GM19324 (cell line): ENCODE results near the gene FLII.
"Not testable (repeated sequence)": the region's sequence is repeated elsewhere in the genome, so short reads cannot be mapped to it uniquely, and the experiment has no call there.

Source experiments
- ATAC-seq: cut with Tn5 transposase; IDR thresholded peaks from one replicate; pipeline ENCODE4 v1.9.1; 2021; ENCODE audit warnings: mild to moderate bottlenecking, moderate library complexity; ENCODE audit not compliant: unreplicated experiment, low FRiP score

The FLII gene

DNA sequence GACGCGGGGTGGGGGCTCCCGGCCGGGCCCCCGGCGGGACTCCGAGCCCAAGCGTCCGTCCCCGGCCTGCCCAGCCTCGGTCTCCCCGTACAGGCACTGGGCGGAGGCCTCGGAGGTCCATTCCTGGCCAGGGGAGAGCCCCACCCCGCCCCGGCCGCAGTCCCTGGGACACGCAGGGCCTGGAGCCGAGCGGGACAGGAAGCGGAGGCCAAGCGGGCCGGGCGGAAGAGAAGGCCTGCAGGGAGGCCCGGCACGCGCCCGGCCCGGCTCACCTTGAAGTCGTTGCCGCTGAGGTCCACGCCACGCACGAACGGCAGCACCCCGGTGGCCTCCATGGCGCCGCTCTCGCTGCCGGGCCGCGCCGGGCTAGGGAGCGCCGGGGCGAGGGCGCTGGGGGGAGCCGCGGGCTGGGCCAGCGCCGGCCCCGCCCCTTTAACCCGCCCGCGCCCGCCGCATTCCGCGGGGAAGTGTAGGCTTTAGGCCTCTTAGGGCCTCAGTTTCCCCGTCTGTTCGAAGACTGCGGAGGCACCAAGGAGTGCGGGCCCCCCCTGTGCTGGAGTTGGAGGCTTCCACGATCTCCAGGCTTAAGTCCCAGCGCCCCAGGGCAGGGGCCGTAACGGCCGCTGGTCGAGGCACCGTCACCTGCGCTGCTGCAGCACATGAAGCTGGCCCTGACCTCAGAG is at the start of gene FLII:
TSS of gene FLII (minus strand) at position 383 of the 683 bp plus-strand sequence. CDS start at position 335, 48 bp downstream.
- peak; percentile 34 for ATAC-seq

DNA sequence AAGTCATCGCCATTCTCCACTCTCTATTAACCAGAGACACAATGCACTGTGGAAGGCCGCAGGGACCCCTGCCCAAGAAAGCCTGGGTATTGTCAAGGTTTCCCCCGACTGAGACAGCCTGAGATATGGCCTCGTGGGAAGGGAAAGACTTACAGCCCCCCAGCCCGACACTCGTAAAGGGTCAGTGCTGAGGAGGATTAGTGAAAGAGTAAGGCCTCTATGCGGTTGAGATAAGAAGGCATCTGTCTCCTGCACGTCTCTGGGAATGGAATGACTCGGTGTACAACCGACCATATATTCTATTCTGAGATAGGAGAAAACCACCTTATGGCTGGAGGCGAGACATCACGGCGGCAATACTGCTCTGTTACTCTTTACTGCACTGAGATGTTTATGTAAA is 44.7 kb upstream of the FLII start:
- ATAC-seq: not testable (repeated sequence)

DNA sequence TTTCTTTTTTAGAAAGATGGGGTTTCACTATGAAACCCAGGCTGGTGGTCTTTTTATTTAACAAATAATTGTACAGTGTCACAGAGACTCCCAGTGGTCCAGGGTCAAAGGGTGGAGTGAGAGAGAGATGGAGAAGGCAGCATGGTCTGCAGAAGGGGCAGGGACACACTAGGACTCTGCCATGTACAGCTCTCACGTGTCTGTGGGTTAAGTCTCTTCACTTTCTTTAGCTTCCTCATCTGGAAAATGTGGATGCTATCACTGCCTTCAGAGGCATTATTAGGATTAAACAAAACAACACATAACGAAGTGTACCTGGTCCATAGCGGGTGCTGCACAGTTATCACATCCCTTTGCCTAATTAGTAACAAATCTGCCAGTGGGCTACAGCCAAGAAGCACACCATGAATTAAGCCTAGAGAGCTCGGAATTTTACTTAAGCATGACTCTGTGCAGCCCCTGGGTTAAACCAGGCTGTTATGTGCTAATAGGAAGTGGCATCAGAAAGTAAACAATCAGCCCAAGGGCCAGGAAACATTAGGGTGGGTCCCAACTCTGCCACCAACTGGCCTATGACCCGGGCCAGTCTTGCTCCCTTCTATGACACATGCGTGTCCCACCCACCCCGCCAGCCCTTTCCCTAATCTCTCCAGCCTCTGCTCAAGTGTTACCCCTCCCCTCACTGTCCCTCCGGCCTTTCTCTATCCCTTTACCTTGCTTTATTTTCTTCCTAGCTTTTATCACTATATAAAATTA is 42.4 kb upstream of the FLII start:
- no peak for ATAC-seq

DNA sequence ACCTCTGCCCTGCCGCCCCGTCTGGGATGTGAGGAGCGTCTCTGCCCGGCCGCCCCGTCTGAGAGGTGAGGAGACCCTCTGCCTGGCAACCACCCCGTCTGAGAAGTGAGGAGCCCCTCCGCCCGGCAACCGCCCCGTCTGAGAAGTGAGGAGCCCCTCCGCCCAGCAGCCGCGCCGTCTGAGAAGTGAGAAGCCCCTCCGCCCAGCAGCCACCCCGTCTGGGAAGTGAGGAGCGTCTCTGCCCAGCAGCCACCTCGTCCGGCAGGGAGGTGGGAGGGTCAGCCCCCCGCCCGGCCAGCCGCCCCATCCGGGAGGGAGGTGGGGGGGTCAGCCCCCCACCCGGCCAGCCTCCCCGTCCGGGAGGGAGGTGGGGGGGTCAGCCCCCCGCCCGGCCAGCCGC is 39.5 kb upstream of the FLII start:
- not testable (repeated sequence) for ATAC-seq

DNA sequence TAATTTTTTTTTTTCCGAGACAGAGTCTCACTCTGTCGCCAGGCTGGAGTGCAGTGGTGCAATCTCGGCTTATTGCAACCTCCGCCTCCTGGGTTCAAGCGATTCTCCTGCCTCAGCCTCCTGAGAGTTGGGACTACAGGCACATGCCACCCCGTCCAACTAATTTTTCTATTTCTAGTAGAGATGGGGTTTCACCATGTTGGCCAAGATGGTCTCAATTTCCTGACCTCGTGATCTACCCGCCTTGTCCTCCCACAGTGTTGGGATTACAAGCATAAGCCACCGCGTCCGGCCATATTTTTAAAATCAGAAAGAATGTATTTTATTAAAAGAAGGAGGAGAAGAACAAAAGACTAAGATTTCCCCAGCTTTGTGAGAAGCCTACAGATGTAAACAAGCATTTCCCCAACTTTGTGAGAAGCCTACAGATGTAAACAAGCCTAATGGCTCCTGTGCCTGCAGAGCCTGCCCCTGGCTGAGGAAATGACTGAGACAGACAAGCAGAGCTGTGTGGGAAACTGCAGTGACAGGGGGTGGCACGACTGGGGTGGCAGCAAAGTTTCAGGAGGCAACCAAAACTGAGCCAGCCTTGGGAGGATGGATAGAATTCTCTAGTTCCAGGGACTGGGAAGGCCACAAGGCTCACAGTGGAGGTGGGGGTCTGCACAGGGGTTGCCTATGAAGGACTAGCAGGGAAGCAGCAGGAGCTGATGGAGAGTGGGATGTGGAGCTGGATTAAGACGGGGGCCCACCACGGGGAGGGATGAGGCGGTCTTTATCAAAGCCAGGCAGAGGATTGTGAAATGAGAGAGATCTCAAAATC is 33.4 kb upstream of the FLII start:
- no peak for ATAC-seq

DNA sequence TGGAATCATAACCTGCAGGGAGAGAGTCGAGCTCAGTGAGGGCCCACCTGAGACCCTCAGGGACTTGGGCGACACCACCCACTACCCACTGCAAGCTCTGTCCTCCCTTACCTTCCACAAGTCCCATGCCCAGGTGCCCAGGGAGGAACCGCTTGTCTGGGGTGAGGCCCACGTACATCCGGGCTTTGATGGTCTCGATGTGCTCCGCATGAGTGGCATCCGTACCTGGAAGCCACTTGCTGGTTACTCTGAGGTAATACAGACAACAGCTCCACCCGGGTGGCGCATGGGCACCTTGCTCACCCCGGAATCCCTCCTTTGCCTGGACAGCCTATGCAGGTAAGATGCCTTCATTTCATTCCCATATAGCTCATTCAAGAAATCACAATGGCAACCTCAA is 26.8 kb upstream of the FLII start:
- no peak for ATAC-seq

DNA sequence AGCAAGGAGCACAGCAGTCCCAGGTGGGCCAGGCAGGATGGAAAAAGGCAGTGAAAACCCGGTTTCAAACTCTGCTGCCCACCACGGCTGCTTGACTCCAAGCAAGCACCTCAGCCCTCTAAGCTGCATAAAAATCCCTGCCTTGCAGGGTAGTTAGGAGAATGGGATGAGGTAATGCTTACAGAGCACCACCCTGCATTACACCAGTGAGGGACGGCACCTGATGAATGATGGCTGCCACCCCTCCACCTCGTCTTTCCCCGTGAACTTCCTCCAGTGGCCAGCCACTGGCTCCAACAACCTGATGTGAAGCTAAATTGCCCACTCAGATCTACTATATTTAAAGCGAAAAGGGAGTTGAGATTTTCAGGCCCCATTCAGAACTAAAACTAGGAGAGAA is 23.2 kb upstream of the FLII start:
- no peak for ATAC-seq

DNA sequence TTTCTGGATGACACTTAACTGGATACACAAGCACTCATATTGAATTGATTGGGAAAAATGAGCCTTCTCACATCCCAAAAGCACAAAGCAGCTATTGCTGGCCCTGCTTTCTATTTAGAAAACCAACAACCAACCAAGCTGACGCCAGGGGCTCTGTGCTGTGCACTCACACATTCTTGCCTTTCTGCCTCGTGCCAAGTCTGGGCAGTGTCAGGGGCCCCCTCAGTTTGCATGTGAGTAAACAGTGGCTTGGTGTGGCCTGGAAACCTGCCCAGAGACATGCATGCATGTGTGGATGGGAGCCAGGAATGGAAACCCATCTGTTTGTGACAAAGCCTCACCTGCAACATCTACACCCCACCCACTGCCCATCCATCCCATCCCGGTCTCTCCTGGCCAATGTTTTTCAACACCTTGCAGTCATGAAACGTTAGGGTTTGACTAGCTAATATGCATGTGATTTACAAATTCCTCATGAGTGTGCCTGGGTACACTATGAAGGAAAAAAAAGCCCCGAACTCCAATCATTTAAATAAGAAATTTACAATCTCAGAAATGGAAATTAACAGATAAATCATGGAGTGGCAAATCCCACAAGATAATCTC is 22.3 kb upstream of the FLII start:
- ATAC-seq: no peak

DNA sequence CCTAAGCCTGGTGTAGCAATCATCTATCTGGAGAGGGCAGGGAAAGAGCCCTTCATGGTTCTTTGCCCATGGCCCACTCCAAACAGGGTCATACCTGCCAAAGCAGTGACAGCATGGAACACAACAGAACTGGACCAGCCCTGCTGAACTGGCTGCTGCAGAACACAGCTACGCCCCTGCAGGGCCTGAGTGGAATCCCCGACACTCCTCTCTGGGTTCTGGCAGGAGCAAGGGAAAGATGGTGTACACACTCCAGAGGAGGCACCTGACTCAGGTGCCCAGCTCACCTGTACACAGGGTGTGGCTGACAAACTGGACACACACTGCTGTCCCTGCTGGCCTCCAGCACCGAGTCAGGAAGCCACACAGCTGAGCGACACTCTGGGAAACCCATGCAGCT is 21.7 kb upstream of the FLII start:
- no peak for ATAC-seq

DNA sequence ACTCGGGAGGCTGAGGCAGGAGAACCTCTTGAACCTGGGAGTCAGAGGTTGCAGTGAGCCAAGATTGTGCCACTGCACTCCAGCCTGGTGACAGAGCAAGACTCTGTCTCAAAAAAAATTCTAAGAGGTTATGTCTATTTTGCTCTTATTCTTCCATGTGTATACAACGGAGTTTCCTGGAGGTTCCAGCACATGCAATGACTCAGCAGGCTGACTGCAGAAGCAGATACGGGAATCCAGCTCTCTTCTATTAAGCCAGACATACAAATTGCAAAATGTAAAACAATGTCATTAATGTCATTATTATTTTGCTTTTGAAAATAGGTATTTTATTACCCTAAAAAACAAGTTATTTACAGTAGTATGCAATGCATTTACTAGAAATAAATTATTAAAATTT is 20.3 kb upstream of the FLII start:
- ATAC-seq: no peak

DNA sequence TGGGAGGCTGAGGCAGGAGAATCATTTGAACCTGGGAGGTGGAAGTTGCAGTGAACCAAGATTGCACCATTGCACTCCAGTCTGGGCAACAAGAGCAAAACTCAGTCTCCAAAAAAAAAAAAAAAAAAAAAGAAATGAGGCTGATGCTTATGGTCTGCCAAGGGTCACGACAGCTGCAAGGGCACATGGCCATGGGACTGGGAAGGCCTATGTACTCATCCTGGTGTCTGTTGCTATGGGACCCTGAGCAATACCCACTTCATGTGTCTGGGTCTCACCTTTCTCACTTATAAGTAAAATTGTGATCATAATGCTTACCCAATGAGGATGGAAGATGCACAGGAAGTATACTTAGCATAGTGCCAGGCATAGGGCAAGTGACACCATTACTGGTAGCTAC is 18.5 kb upstream of the FLII start:
- no peak for ATAC-seq

DNA sequence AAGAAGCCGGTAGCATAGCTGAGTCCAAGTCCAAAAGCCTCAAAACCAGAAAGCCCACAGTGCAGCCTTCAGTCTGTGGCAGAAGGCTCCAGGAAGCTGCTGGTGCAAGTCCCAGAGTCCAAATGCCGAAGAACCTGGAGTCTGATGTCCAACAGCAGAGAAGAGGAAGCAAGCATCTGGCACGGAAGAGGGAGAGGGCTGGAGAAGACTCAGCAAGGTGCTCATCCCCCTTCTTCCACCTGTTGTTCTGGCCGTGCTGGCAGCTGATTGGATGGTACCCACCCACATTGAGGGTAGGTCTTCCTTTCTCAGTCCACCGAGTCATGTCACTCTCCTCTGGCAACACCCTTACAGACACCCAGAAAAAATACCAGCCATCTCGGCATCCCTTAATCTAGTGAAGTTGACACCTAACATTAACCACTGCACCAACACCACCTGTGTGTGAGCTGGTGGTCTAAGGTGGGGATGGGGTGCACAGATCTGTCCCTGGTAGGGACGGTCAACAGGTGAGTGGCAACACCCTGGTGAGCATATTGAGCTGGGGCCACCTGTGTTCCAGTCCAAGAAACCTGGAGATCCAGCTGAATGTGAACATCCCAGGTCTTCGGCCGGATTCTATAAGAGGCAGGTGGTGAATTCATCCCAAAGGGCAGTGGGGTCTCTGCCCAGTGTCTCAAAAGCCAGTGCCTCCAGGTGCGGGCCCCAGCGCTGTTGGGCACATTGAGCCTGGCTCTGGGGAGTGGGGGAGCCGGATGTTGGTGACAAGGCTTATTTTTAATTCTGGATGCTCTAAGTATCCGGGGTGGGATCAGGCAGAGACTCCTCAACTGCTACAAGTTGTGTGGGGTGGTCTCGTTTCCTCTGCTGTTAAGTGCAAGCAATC is 11.8 kb upstream of the FLII start:
- ATAC-seq: no peak

DNA sequence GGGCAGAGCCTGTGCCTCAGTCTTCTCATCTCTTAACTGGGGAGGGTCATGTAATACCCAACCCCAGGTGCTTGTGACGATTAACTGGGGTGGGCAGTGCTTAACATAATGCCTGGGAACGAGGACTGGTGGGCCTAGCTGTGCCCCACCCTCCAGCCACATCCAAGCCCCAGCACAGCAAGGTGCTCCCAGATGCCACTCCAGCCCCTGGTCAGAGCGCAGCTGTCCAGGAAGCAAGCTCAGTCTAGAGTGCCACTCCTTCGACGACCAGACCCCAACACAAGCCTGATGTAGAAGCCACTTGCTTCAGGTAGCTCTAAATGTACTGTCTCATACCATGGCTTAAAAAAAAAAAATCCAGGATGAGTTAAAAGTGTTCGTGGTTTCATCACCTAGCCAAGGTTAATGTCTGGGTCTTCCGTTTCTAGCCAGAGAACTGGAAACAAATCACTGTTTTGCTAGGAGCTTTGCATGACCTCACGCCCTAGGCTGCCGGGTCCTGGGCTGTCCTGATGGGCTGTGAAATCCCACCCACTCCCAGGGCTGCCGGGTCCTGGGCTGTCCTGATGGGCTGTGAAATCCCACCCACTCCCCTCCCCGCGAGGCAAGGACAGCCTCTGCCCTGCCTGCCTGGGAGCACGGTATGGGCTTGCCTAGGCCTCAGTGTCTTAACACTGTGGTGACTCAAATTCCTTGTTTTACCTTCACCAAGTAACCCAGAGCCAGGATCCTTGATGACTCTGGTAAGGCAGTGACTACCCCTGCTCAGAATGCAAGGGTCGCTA is 9.6 kb upstream of the FLII start:
- no peak for ATAC-seq

DNA sequence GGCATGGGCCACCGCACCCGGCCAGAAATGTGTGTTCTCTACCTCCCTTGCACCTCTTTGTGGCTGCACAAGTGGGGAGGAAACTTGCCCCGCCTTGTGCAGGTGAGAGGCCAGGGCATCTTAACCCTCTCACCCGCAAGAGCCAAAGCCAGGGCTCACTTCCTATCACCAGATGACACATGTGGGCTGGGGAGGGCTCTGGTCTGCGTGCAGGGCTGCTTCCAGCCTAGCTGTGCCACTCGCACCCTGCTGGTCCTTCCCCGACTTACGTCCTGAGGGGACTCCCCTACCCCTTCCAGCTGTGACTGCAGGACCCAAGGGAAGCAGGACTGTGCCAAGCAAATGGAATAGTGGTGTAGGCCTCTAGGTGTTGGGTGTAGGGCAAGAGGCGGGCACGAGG is 8.8 kb upstream of the FLII start:
- ATAC-seq: no peak

DNA sequence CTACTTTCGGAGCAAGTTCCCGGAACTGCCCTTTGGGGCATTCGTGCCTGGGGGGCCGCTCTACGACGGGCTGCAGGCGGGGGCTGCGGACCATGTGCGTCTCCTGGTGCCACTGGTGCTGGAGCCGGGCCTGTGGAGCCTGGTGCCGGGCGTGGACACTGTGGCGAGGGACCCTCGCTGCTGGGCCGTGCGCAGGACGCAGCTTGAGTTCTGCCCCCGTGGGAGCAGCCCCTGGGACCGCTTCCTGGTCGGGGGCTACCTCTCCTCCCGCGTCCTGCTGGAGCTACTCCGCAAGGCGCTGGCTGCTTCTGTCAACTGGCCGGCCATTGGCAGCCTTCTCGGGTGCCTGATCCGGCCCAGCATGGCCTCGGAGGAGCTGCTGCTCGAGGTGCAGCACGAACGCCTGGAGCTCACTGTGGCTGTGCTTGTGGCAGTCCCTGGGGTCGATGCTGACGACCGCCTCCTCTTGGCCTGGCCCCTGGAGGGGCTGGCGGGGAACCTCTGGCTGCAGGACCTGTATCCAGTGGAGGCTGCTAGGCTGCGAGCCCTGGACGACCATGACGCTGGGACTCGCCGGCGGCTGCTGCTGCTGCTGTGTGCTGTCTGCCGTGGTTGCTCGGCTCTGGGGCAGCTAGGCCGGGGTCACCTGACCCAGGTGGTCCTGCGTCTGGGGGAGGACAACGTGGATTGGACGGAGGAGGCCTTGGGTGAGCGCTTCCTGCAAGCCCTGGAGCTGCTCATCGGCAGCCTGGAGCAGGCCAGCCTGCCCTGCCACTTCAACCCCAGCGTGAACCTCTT is 5.5 kb upstream of the FLII start:
- ATAC-seq: no peak

DNA sequence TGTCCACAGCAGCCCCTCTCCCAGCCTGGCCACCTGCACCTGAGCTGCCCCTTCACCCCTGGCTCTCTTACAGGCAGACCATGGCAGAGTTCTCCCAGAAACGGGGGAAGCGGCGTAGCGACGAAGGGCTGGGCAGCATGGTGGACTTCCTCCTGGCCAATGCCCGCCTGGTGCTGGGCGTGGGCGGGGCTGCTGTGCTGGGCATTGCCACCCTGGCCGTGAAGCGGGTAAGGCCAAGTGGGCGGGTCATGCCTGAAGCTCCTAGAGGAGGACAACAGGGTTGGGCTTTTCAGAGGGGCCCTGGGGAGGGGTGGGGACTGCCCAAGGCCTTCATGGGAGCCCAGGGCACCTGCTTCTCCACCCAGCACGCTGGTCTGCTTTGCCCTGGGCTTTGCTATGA is 4.1 kb upstream of the FLII start:
- no peak for ATAC-seq

DNA sequence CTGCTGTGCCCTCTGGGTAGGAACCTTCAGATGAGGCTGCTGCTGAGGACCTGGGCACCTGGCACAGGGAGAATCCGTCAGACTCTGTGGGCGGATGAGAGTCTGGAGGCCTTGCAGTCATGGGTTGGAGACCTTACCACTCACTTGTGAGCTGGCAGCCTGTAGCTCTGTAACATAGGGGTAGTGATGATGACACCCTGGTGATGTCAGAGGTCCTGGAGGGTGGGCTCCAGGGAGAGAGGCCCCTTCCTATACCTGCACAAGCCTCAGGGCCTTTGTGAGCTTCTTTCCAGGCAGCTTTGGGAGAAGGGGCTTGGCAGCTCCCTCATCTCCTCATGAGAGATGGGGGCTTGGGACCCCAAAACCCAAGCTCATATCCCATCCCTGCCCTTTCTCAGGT is 3.6 kb upstream of the FLII start:
- ATAC-seq: no peak

DNA sequence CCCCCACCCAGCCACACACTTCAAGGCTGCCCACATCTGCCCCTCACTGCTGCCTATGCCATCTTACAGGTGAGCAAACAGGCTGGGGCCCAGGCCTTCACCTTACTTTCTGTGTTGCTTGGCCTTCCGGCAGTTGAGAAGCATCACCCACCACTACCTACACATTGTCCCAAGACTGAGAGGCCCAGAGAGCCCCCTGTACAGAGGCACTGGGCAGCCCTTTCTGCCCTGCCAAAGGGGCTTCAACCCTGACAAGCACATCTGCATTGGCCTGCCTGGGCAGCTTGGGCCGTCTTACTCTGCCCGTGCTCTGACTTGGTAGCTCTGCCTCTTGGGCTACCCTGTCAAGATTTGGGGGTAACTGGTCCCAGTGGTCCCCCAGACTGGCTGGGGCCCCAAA is 3.1 kb upstream of the FLII start:
- no peak for ATAC-seq

DNA sequence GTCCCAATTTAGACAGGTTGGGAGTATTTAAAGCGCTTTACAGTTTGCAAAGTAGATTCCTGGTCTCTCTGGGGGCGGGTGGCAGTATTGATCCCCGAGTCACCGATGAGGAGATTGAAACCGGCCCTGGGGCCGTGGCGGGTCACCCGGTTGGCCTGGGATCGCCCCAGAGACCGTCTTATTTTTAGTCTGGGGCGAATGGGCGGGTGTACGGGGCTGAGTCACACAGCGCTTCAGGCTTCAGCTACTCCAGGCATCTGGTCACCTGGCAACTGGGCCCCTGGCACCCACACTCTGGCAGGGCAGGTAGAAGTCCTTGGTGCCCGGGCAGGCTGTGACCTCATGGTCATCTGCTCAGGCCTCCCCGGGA is 2.6 kb upstream of the FLII start:
- ATAC-seq: no peak
